Sigmoid colon (tissue), 7 donors: ENCODE data around the gene FTL. TPM values are rescaled to one million over a fixed set of nuclear protein-coding genes. Genes with fewer than 3 reads are reported as not detected.
"Not testable (repeated sequence)": the region's sequence is repeated elsewhere in the genome, so short reads cannot be mapped to it uniquely, and the experiment has no call there.

Source experiments
- DNase-seq: peaks from one replicate; pipeline ENCODE4 v3.0.0-alpha.2; 2019
- H3K27ac ChIP-seq, 4 donors: fragments of 200-600 bp; sonication (generic); one replicate each; pipeline ENCODE4 v1.5.1; 2016 to 2019; ENCODE audit warnings: mild to moderate bottlenecking in 1 of 4
- H3K27me3 ChIP-seq, 3 donors: fragments of 200-600 bp; sonication (generic); one replicate each; pipeline ENCODE4 v1.5.1; 2019; ENCODE audit warnings: mild to moderate bottlenecking in 1 of 3
- H3K36me3 ChIP-seq, 4 donors: fragments of 200-600 bp; sonication (generic); one replicate each; pipeline ENCODE4 v1.5.1; 2016 to 2019
- H3K4me1 ChIP-seq, 4 donors: fragments of 200-600 bp; sonication (generic); one replicate each; pipeline ENCODE4 v1.5.1; 2017 to 2019
- H3K4me3 ChIP-seq, 4 donors: fragments of 200-600 bp; sonication (generic); one replicate each; pipeline ENCODE4 v1.5.1; 2017 to 2019; ENCODE audit warnings: mild to moderate bottlenecking in 2 of 4, moderate library complexity in 1 of 4
- H3K9me3 ChIP-seq, 4 donors: fragments of 200-600 bp in 3 of 4; sonication (generic) in 3 of 4; one replicate each; pipeline versions ENCODE4 v1.5.1 to v1.6.1; 2013 to 2019
- EP300 ChIP-seq, 4 donors: sonication (generic); formaldehyde crosslinking; IDR thresholded peaks; one replicate each; pipeline ENCODE4 v1.6.1; 2017; ENCODE audit warnings: antibody characterized with exemption in 4 of 4
- POLR2A ChIP-seq, 2 donors: fragments of 450-650 bp; IDR thresholded peaks; one replicate each; pipeline ENCODE4 v1.6.1; 2016; ENCODE audit warnings: antibody characterized with exemption in 2 of 2, mild to moderate bottlenecking in 2 of 2, moderate library complexity in 2 of 2
- POLR2AphosphoS5 ChIP-seq, 4 donors: sonication (generic); formaldehyde crosslinking; IDR thresholded peaks; one replicate each; pipeline ENCODE4 v1.6.1; 2017; ENCODE audit warnings: antibody characterized with exemption in 4 of 4
- WGBS, 2 donors: extraction: QIAGEN DNeasy Blood & Tissue Kit; methylation state at CpG; one replicate each; pipeline ENCODE4 v1.1.7; 2013; 5-methylcytosine and 5-hydroxymethylcytosine counted together
- intact Hi-C: fragments of 100-400 bp; cut with DNase I; formaldehyde crosslinking; loops from one replicate; pipeline ENCODE4 v1.15.1; 2023
- polyA plus RNA-seq, 3 donors: library from polyadenylated mRNA; stranded (reverse); fragments of 200-250 nt; gene quantifications; one replicate each; pipeline ENCODE4 v1.2.3, GENCODE V29; 2013
- total RNA-seq, 4 donors: library from RNA; depleted of rRNA; stranded (reverse); fragments of >200 nt; gene quantifications; one replicate each; pipeline ENCODE4 v1.1.0, GENCODE V29; 2016
- TF ChIP-seq, protein P1 (sequence below), 4 experiments: fragments of 450-650 bp in 3 of 4; fragments of 200-600 bp in 1 of 4; IDR thresholded peaks; one replicate each; pipeline ENCODE4 v1.5.1; 2016 to 2019; ENCODE audit warnings: antibody characterized with exemption in 4 of 4, mild to moderate bottlenecking in 3 of 4, moderate library complexity in 2 of 4
- donor health status: healthy with polysubstance abuse.
- donor health status: Bipolar disorder and iron deficiency.
- donor health status: healthy.

The FTL gene
- total and polyA plus RNA-seq, 7 donors = 2,871 to 9,923 (median 3,503) TPM

DNA sequence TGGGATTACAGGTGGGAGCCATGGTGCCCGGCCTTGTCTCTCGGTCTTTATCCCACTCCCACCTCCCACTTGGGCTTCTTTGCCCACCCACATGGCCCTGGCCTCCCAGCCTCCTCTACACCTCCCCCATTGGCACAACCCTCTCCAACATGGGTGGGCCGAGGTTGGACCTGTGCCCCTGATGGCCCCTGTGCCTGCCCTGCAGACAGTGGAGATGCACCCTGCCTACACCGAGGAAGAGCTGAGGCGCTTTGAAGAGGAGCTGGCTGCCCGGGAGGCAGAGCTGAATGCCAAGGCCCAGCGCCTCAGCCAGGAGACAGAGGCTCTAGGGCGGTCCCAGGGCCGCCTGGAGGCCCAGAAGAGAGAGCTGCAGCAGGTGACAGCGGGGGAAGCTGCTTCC lies 44.2 kb upstream of the FTL start:
- no peaks in the 10 kb centered on the region for H3K9me3 ChIP-seq
- peaks cover 0 to 78% (median 25%) of the 10 kb centered on the region in 4 donors for H3K36me3 ChIP-seq
- no peaks in the 10 kb centered on the region for H3K27me3 ChIP-seq
- H3K27ac ChIP-seq = no peak overlapping the region
- no peak for DNase-seq
- TF ChIP-seq, protein P1, sequence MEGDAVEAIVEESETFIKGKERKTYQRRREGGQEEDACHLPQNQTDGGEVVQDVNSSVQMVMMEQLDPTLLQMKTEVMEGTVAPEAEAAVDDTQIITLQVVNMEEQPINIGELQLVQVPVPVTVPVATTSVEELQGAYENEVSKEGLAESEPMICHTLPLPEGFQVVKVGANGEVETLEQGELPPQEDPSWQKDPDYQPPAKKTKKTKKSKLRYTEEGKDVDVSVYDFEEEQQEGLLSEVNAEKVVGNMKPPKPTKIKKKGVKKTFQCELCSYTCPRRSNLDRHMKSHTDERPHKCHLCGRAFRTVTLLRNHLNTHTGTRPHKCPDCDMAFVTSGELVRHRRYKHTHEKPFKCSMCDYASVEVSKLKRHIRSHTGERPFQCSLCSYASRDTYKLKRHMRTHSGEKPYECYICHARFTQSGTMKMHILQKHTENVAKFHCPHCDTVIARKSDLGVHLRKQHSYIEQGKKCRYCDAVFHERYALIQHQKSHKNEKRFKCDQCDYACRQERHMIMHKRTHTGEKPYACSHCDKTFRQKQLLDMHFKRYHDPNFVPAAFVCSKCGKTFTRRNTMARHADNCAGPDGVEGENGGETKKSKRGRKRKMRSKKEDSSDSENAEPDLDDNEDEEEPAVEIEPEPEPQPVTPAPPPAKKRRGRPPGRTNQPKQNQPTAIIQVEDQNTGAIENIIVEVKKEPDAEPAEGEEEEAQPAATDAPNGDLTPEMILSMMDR (IDR thresholded peaks at IDR 0.05) = no peak
- WGBS, 2 donors = 91 to 93% methylated on average over 10 of the region's 10 CpGs
- no peaks in the 10 kb centered on the region for H3K4me1 ChIP-seq
- H3K4me3 ChIP-seq = no peak overlapping the region
- intact Hi-C loops = no loop called here

DNA sequence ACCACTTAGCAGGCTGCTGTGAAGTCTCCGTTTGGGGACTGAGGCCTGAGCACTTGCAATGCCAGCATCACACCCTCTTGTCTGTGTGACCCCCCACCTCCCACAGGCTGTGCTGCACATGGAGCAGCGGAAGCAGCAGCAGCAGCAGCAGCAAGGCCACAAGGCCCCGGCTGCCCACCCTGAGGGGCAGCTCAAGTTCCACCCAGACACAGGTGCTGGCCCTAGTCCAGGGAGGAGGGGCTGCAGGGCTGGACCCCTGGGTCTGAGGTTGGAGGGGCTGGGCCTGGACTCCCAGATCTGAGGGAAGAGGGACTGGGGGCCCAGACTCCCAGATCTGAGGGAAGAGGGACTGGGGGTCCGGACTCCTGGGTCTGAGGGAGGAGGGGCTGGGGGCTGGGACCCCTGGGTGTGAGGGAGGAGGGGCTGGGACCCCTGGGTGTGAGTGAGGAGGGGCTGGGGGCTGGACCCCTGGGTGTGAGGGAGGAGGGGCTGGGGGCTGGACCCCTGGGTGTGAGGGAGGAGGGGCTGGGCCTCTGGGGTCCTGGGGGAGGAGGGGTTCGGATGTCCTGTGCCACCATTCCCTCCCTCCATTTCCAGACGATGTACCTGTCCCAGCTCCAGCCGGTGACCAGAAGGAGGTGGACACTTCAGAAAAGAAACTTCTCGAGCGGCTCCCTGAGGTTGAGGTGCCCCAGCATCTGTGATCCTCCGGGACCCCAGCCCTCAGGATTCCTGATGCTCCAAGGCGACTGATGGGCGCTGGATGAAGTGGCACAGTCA lies 43.2 kb upstream of the FTL start:
- 90 to 93% methylated on average over 12 of the region's 12 CpGs for WGBS, 2 donors
- no peaks in the 10 kb centered on the region for H3K9me3 ChIP-seq
- no peaks in the 10 kb centered on the region for H3K27me3 ChIP-seq
- H3K4me1 ChIP-seq = peaks cover 0 to 6% (median 1%) of the 10 kb centered on the region in 4 donors
- no peak for DNase-seq
- H3K27ac ChIP-seq = no peak overlapping the region
- peaks cover 0 to 68% (median 25%) of the 10 kb centered on the region in 4 donors for H3K36me3 ChIP-seq
- intact Hi-C loops = no loop called here
- no peak overlapping the region for H3K4me3 ChIP-seq
- TF ChIP-seq POLR2AphosphoS5 (IDR thresholded peaks at IDR 0.05) = peak in 1 of 4 donors; percentile 6
- TF ChIP-seq POLR2A (IDR thresholded peaks at IDR 0.05) = no peak

DNA sequence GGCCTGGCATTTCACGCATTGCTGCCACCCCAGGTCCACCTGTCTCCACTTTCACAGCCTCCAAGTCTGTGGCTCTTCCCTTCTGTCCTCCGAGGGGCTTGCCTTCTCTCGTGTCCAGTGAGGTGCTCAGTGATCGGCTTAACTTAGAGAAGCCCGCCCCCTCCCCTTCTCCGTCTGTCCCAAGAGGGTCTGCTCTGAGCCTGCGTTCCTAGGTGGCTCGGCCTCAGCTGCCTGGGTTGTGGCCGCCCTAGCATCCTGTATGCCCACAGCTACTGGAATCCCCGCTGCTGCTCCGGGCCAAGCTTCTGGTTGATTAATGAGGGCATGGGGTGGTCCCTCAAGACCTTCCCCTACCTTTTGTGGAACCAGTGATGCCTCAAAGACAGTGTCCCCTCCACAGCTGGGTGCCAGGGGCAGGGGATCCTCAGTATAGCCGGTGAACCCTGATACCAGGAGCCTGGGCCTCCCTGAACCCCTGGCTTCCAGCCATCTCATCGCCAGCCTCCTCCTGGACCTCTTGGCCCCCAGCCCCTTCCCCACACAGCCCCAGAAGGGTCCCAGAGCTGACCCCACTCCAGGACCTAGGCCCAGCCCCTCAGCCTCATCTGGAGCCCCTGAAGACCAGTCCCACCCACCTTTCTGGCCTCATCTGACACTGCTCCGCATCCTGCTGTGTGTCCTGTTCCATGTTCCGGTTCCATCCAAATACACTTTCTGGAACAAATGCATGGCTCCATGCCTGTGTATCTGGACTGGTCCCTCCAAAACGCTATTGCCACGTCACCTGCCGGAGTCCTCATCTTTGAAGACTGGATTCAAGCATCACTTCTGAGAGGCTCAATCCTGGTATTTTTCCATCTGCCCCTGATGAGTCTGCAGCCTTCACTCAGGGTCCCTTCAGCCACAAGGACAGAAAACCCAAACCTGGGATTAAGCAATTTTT lies 42.3 kb upstream of the FTL start:
- WGBS, 2 donors = 91 to 92% methylated on average over 18 of the region's 18 CpGs
- DNase-seq = no peak
- intact Hi-C loops = no loop called here
- Histone ChIP-seq H3K9me3 (no peaks in the 10 kb centered on the region), H3K4me3 (no peak overlapping the region), H3K4me1 (peaks cover 0 to 11% (median 3%) of the 10 kb centered on the region in 4 donors), H3K27me3 (no peaks in the 10 kb centered on the region), H3K27ac (no peak overlapping the region), H3K36me3 (peaks cover 0 to 59% (median 24%) of the 10 kb centered on the region in 4 donors)
- TF ChIP-seq POLR2A (IDR thresholded peaks at IDR 0.05) (no peak), POLR2AphosphoS5 (IDR thresholded peaks at IDR 0.05) (no peak), EP300 (IDR thresholded peaks at IDR 0.05) (no peak)
- TF ChIP-seq, protein P1 (IDR thresholded peaks at IDR 0.05) = no peak

DNA sequence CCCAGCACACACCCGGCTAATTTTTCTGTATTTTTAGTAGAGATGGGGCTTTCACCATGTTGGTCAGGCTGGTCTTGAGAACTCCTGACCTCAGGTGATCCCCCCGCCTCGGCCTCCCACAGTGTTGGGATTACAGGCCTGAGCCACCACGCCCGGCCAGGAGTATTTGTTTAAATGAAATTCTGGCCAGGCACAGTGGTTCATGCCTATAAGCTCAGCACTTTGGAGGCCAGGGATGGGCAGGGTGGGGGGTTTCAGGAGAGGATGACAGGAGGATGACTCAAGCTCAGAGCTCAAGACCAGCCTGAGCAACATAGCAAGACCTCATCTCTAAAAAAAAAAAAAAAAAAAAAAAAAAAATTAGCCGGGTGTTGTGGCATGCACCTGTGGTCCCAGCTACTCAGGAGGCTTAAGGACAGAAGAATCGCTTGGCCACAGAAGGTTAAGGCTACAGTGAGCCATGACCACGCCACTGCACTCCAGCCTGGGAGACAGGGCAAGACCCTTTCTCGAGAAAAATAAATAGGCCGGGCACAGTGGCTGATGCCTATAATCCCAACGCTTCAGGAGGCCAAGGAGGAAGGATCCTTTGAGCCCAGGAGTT lies 39.8 kb upstream of the FTL start:
- TF ChIP-seq EP300 (IDR thresholded peaks at IDR 0.05) = no peak
- no peak for TF ChIP-seq POLR2A (IDR thresholded peaks at IDR 0.05)
- TF ChIP-seq, protein P1 (IDR thresholded peaks at IDR 0.05) = no peak
- no peak for TF ChIP-seq POLR2AphosphoS5 (IDR thresholded peaks at IDR 0.05)
- 57 to 81% methylated on average over 11 of the region's 11 CpGs for WGBS, 2 donors
- Histone ChIP-seq H3K27me3 (no peaks in the 10 kb centered on the region), H3K36me3 (peaks cover 0 to 35% (median 15%) of the 10 kb centered on the region in 4 donors), H3K9me3 (no peaks in the 10 kb centered on the region), H3K4me1 (peaks cover 0 to 11% (median 3%) of the 10 kb centered on the region in 4 donors), H3K4me3 (no peak overlapping the region), H3K27ac (peak overlapping the region in 2 of 4 donors; percentile 7 to 27)
- DNase-seq = no peak
- intact Hi-C loops = no loop called here

DNA sequence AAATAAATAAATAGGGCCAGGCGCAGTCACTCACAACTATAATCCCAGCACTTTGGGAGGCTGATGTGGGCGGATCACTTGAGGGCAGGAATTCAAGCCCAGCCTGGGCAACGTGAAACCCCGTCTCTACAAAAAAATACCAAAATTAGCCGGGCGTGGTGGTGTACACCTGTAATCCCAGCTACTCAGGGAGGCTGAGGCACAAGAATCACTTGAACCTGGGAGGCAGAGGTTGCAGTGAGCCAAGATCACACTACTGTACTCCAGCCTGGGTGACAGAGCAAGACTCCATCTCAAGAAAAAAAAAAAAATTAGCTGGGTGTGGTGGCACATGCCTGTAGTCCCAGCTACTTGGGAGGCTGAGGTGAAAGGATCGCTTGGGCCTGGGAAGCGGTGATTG lies 39.2 kb upstream of the FTL start:
- H3K36me3 ChIP-seq = peaks cover 0 to 30% (median 13%) of the 10 kb centered on the region in 4 donors
- H3K27me3 ChIP-seq = not testable (repeated sequence)

More for the DNA sequence above, 39.2 kb upstream of the FTL start:
- H3K9me3 ChIP-seq, intact Hi-C loops, H3K27ac ChIP-seq, H3K4me3 ChIP-seq, DNase-seq: not testable (repeated sequence)
- 66 to 87% methylated on average over 8 of the region's 8 CpGs for WGBS, 2 donors
- peaks cover 0 to 11% (median 3%) of the 10 kb centered on the region in 4 donors for H3K4me1 ChIP-seq
